GM21723 (cell line): ENCODE measurements around the gene CHL1.

Experiments used
- ATAC-seq: cut with Tn5 transposase; IDR thresholded peaks from one replicate; pipeline ENCODE4 v1.9.1; 2021; ENCODE audit warnings: mild to moderate bottlenecking, moderate library complexity; ENCODE audit not compliant: unreplicated experiment

Gene CHL1

GRCh38 chr3:380801-381200 lies 184.2 kb downstream of the CHL1 start:
- no peak for ATAC-seq

GRCh38 chr3:385151-385550 lies 188.6 kb downstream of the CHL1 start:
- ATAC-seq, result no peak

GRCh38 chr3:394775-395174 lies 198.2 kb downstream of the CHL1 start:
- no peak for ATAC-seq

DNA sequence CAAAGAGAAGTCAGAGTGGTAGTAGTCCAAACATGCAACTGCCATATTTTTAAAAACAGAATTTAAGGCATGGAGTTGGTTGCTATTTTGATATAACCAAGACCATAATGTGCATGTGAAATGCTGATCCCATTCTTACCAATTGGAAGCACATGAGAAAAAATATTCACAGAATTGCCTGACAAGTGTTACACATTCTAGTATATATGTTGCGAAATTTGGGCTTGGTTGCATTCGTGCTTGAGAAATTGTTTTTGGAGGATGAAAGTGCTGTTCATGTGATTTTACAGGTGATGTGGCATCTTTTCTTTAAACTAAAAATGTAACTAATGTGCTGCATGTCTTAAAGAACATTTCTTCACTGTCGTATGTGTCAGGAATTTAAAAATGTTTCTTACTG lies 199.7 kb downstream of the CHL1 start:
- no peak for ATAC-seq

DNA sequence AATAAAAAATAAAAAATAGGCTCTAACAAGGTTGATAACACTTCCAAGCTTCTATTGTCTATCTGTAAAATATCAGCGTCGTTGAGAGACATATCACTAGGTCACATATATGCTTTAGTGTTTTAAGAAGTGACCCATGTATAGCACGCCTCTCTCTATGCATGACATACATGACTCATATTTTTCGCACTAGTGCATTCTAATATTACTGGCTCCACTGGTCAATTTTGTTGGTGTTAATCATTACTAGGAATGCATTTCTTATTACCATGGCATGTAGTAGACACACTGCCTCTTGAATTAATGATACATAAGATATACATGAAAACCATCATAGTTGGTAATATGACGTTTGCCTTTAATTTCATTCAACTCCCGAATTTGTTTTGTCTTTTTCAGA lies 203.1 kb downstream of the CHL1 start:
- no peak for ATAC-seq

DNA sequence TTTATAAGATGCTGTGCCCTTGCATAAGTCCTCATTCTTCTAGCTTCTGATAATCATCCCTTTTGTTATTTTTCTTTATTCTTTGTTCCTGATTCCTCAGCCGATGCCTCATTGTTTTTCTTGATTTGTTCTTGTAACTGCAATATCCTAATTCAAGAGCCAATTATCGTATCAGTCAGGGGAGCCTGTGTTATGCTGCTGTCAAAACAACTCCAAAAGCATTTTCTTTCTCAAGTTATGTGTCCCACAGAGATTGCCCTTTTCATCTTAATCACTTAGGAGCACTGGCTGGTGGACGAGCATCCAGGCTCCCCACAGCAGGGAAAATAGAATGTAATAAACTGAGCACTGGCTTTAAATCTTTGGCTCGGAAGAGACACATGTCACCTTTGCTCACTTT lies 207.3 kb downstream of the CHL1 start:
- ATAC-seq, result no peak

DNA sequence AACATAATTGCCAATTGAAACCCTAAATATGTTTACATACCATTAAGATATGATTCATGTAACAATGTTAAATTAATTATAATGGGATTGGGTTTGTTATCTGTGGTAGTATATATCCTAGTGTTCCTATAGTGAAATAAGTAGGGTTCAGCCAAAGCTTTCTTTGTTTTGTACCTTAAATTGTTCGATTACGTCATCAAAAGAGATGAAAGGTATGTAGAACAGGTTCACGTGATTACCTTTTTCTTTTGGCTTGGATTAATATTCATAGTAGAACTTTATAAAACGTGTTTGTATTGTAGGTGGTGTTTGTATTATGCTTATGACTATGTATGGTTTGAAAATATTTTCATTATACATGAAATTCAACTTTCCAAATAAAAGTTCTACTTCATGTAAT lies 212.4 kb downstream of the CHL1 start:
- ATAC-seq, result no peak

DNA sequence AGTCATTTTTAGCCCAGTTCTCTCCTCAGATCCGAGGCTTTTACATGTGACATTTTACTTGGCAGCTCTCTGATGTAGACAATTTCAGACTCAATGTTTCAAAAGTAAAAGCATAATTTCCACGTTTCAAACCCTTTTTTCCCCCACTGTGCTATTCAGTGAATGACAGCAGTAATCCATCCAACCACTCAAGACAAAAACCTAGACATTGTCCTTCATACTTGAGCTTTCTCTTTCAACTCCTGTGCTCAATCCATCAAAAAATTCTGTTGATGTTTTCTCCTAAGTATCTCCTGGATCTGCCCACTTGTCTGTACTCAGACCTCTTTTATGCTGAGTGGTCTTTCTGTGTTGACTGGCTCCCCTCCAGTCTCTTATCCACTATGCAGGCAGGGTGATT lies 214.7 kb downstream of the CHL1 start:
- no peak for ATAC-seq

- peak; percentile 52 for ATAC-seq
Observed at GRCh38 chr3:414063-414462, 217.5 kb downstream of the CHL1 start.

DNA sequence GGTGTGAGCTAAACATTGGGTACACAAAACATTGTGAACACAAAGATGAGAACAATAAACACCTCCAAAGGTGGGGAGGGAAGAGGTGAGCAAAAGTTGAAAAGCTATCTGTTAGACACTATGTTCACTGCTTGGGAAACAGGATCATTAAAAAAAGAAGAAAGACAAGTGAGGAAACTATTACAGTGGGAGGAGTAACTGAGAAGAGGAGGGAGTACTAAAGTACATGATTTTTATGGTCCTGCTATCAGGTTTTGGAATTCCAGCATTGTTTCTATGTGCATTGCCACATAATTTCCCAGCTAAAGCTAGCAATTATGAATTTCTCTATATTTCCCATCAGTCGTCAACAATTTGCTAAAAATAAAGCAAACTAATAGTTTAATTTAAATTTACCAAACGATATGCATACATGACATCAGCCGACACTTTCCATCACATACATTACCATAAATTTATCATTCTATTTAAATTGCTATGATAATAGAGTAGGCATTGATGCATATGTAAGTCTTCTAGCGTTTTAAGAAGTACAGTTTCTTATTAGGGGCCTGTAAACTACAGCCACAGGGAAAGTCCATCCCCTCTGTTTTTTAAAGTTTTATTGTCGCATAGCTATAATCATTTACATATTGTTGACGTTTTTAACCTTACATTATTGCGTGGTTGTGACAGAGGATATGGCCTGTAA lies 221.8 kb downstream of the CHL1 start:
- no peak for ATAC-seq

DNA sequence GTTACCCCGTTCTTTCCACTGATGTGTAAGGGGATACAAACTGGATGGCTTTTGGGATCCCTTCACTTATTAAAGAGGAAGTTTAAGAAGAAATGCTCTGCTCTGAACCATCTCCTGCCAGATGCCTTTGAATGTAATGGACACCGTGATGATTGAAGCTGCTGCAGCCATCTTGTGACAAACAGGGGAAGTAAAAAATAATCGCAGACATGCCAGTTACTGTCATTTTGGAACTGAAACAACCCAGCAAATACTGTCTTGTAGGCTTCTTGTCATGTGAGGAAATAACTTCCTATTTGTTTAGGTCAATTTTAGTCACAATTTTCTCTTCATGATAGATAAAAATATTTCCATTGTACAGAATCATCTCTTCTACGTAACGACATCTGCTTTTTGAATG lies 224.0 kb downstream of the CHL1 start:
- ATAC-seq, result peak; percentile 62

GRCh38 chr3:425079-425478 lies 228.5 kb downstream of the CHL1 start:
- ATAC-seq, result no peak

DNA sequence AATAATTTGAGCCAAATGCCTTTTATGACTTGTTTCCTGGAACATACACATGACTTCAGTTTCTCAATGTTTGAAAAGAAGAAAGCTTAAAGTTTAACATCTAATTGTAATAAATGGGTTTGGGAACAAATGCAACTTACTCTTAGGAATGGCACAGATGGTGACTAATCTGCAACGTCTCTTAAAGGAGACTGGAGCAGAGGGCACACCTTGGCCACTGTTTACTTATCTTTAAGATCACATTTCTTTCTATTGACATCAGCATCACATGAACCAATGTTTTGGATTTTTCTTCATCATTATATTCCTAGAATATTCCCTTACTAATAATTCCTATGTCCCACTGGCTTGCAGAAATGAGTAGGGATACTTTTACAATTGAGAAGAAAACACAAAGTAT lies 229.5 kb downstream of the CHL1 start:
- no peak for ATAC-seq

DNA sequence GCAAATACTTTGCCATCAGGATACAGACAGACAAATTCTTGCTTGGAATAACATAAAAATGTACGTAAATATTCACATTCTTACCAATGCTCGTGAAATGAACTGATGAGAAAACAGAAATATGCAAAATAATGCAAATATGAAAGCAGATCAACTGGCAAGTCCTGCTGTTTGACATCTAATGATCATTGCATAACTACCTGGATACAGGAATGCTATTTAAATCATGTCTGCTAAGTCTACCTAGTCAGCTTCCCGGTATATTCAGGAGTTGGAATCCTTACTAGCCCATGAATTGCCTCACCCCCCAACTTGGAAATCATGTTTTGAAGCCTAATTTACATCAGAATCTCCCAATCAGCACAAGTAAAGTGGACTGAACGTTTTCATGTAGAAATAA lies 230.6 kb downstream of the CHL1 start:
- ATAC-seq, result no peak

DNA sequence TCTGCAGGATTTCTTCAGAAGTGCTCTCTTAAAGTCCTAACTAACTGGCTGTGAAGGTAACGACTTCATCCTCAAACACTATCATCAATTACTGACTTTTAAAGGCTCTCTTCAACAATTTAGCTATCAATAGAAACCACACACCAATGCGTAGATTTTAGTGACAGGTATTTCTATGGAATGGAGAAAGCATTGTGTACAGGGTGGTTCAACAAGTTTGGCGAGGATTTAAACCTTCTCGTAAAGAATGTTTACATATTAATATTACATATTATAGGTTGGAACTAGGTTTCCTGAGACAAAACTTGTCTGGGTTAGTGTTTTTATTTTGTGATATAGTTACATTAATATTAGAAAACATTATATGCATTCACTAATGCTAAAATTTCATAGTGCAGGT lies 233.6 kb downstream of the CHL1 start:
- no peak for ATAC-seq

- no peak for ATAC-seq
Observed at GRCh38 chr3:435161-435560, 238.6 kb downstream of the CHL1 start.

GRCh38 chr3:436053-436452 lies 239.5 kb downstream of the CHL1 start:
- ATAC-seq, result no peak

- no peak for ATAC-seq
Observed at GRCh38 chr3:440826-441225, 244.3 kb downstream of the CHL1 start.

- no peak for ATAC-seq
Observed at GRCh38 chr3:445960-446359, 249.4 kb downstream of the CHL1 start.

DNA sequence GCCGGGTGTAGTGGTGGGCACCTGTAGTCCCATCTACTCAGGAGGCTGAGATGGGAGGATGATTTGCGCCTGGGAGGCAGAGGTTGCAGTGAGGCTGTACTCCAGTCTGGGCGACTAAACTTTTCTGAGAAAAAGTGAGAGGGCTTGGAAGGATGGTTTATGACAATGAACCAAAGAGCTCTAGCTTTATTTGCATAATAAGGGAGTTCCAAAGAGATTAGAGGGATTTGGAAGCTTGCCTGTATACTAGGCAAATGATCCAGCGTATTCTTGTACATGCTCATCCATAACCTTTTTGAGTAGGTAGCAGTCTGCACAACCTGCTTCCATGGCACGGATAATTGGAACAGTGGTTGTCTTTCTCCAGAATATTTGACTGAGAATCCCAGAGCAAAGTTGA lies 251.1 kb downstream of the CHL1 start:
- no peak for ATAC-seq

- ATAC-seq, result no peak
Observed at GRCh38 chr3:449711-450110, 253.1 kb downstream of the CHL1 start.

- no peak for ATAC-seq
Observed at GRCh38 chr3:452221-452620, 255.7 kb downstream of the CHL1 start.

- ATAC-seq, result no peak
Observed at GRCh38 chr3:453106-453505, 256.5 kb downstream of the CHL1 start.
